Smooth muscle cell (in vitro differentiated cells): ENCODE measurements around the gene ATP5F1E. TPM values are rescaled to one million over a fixed set of nuclear protein-coding genes. Genes with fewer than 3 reads are reported as not detected.

Source experiments
- DNase-seq: peaks from one replicate; lab custom pipeline; 2025; ENCODE audit not compliant: unreplicated experiment; lab: John Stamatoyannopoulos, UW
- H2AFZ ChIP-seq: fragments of 200-600 bp; sonication (generic); 2 replicates; pipeline ENCODE4 v1.6.0; 2016; ENCODE audit warnings: antibody characterized with exemption, low read depth, mild to moderate bottlenecking
- H3F3A ChIP-seq: fragments of 200-600 bp; sonication (generic); 2 replicates; pipeline ENCODE4 v1.6.0; 2017; ENCODE audit warnings: antibody characterized with exemption, low read depth
- H3K27ac ChIP-seq: fragments of 200-600 bp; sonication (generic); 2 replicates; pipeline ENCODE4 v1.5.1; 2016; ENCODE audit warnings: low read depth, mild to moderate bottlenecking
- H3K27me3 ChIP-seq: fragments of 200-600 bp; sonication (generic); 2 replicates; pipeline ENCODE4 v1.6.1; 2016; ENCODE audit warnings: low read depth, mild to moderate bottlenecking
- H3K36me3 ChIP-seq: fragments of 200-600 bp; sonication (generic); 2 replicates; pipeline ENCODE4 v1.5.1; 2016; ENCODE audit warnings: low read depth
- H3K4me1 ChIP-seq: fragments of 200-600 bp; sonication (generic); 2 replicates; pipeline ENCODE4 v1.5.1; 2016; ENCODE audit warnings: low read depth
- H3K4me2 ChIP-seq: fragments of 200-600 bp; sonication (generic); 2 replicates; pipeline ENCODE4 v1.6.0; 2016; ENCODE audit warnings: mild to moderate bottlenecking
- H3K4me3 ChIP-seq: fragments of 200-600 bp; sonication (generic); 2 replicates; pipeline ENCODE4 v1.5.1; 2016; ENCODE audit warnings: mild to moderate bottlenecking
- H3K79me2 ChIP-seq: fragments of 200-600 bp; sonication (generic); 2 replicates; pipeline ENCODE4 v1.6.0; 2016; ENCODE audit warnings: low read depth, mild to moderate bottlenecking
- H3K9ac ChIP-seq: fragments of 200-600 bp; sonication (generic); 2 replicates; pipeline ENCODE4 v1.6.0; 2016; ENCODE audit warnings: low read depth
- H3K9me3 ChIP-seq: fragments of 200-600 bp; sonication (generic); replicated peaks from 2 replicates; pipeline ENCODE4 v1.5.1; 2016; ENCODE audit warnings: low read depth
- H4K20me1 ChIP-seq: fragments of 200-600 bp; sonication (generic); 2 replicates; pipeline ENCODE4 v1.6.0; 2016; ENCODE audit warnings: low read depth
- WGBS: methylation state at CpG from one replicate; pipeline ENCODE4 v1.1.7; 2016; ENCODE audit warnings: low lambda C conversion rate; 5-methylcytosine and 5-hydroxymethylcytosine counted together
- polyA plus RNA-seq: library from polyadenylated mRNA; unstranded; fragments of >200 nt; fragmentation: Nextera tagmentation; extraction: Ambion mirVana; gene quantifications from 2 replicates; pipeline ENCODE4 v1.2.1, GENCODE V29; 2016
- total RNA-seq: library from RNA; depleted of rRNA; stranded (reverse); fragments of >200 nt; gene quantifications from 2 replicates; pipeline ENCODE4 v1.2.3, GENCODE V29; 2014
- TF ChIP-seq, protein P1 (sequence below): fragments of 200-600 bp; sonication (generic); IDR thresholded peaks from 2 replicates; pipeline ENCODE4 v1.5.1; 2017; ENCODE audit warnings: borderline replicate concordance, mild to moderate bottlenecking, antibody characterized with exemption; ENCODE audit not compliant: insufficient read depth, poor library complexity, severe bottlenecking

ATP5F1E gene
- total and polyA plus RNA-seq, 2 experiments from 2014 or later, result 48.6 to 265 TPM

DNA sequence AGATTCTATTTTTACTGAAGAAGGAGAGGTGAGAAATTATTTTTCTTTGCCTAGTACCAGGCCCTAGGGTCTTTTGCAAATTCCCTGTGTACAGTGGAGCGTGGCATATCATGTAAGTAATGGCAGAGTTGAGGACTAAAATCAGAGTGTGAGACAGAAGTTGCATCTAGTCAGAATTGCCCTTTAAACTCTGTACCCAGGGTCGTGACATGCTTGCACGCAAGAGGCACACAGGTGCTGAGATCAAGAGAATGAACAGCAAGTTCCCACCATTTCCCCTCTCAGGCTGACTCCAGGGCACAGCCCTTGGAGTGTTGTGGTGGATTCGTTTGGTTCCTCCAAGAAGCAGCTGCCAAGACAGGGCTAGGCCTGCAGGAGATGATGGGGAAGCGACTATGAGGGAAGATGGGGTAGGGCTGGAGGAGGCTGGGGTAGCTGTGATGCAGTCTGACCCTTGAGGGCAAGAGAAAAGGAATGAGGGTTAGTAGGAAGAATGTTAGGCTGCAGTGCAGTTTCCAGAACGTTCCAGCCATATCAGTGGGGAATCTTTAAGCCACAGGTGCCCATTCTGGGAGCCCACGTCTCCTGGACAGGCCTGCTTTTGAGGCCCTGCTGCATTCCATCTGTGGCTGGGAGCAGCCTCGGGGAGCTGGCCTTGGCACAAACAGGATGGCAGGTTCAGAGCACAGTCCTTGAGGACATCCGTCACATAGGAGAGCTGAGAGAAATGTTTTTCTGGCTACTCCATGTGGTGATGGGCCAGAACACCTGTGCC lies 44.2 kb downstream of the ATP5F1E start:
- WGBS, result 94% methylated on average over 9 of the region's 9 CpGs
- Histone ChIP-seq H3K9ac (no peak overlapping the region), H3F3A (no peaks in the 10 kb centered on the region), H3K4me1 (no peaks in the 10 kb centered on the region), H3K27me3 (no peaks in the 10 kb centered on the region), H4K20me1 (peaks cover 26% of the 10 kb centered on the region), H3K4me2 (no peak overlapping the region), H3K4me3 (no peak overlapping the region), H3K27ac (no peak overlapping the region), H3K9me3 (no peaks in the 10 kb centered on the region), H2AFZ (no peak overlapping the region), H3K79me2 (peaks cover 32% of the 10 kb centered on the region), H3K36me3 (peaks cover 14% of the 10 kb centered on the region)
- TF ChIP-seq, protein P1, sequence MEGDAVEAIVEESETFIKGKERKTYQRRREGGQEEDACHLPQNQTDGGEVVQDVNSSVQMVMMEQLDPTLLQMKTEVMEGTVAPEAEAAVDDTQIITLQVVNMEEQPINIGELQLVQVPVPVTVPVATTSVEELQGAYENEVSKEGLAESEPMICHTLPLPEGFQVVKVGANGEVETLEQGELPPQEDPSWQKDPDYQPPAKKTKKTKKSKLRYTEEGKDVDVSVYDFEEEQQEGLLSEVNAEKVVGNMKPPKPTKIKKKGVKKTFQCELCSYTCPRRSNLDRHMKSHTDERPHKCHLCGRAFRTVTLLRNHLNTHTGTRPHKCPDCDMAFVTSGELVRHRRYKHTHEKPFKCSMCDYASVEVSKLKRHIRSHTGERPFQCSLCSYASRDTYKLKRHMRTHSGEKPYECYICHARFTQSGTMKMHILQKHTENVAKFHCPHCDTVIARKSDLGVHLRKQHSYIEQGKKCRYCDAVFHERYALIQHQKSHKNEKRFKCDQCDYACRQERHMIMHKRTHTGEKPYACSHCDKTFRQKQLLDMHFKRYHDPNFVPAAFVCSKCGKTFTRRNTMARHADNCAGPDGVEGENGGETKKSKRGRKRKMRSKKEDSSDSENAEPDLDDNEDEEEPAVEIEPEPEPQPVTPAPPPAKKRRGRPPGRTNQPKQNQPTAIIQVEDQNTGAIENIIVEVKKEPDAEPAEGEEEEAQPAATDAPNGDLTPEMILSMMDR, result no peak
- DNase-seq, result no peak

DNA sequence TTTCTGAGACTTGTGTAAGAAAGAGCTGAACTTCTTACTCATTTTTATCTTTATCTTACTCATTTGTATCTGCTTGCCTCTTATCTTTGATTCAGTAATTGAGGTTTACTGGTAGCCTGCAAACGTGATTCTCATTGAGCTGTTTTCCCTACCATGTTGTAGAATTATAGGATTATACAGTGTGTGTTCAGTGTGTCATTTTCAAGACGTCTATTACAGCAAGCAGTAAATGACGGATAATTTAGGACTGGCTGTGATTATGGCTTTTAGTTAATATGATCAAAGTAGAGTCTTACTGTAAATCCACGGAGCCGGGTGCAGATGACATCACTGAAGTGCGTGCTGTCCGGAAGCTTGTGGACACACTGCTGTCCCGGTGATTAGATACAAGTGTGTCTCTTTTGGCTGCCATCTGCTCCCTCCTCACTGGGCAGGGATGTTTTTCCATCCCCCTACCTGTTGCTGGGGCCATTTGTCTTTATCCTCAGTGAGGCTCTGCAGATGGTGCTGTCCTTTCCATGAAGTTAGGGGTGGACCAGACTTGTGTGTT lies 45.1 kb downstream of the ATP5F1E start:
- Histone ChIP-seq H3K36me3 (peaks cover 14% of the 10 kb centered on the region), H3K9ac (no peak overlapping the region), H3K4me1 (no peaks in the 10 kb centered on the region), H3K4me2 (no peak overlapping the region), H2AFZ (no peak overlapping the region), H3K27me3 (no peaks in the 10 kb centered on the region), H3K27ac (no peak overlapping the region), H3K4me3 (no peak overlapping the region), H3K9me3 (no peaks in the 10 kb centered on the region), H3F3A (no peaks in the 10 kb centered on the region), H4K20me1 (peaks cover 26% of the 10 kb centered on the region), H3K79me2 (peaks cover 40% of the 10 kb centered on the region)
- 82% methylated on average over 8 of the region's 8 CpGs for WGBS
- no peak for DNase-seq
- TF ChIP-seq, protein P1, result no peak

DNA sequence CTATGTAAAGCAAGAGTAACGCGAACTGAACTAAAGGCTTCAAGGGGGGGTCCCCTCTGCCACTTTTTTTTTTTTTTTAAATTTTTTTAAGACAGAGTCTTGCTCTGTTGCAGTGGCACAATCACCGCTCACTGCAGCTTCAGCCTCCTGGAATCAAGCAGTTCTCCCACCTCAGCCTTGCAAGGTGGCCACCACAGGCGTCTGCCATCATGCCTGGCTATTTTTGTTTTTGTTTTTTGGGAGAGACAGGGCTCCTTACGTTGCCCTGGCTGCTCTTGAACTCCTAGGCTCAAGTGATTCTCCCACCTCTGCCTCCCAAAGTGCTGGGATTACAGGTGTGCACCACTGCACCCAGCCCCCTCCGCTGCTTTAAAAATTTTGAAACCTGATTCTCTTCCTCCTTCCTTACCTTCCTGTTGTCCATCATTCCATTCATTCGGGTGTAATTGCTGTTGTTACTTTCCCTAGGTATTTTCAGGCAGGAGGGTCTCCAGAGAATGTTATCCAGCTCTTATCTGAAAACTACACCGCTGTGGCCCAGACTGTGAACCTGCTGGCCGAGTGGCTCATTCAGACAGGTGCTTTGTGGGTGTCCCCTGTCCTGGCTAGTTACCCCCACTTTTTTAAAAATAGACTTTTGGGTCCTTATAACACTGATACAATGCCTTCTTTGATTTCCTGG lies 45.7 kb downstream of the ATP5F1E start:
- Histone ChIP-seq H4K20me1 (peaks cover 26% of the 10 kb centered on the region), H3K79me2 (peaks cover 45% of the 10 kb centered on the region), H3K27ac (no peak overlapping the region), H3K9ac (no peak overlapping the region), H2AFZ (no peak overlapping the region), H3K4me2 (no peak overlapping the region), H3K36me3 (peaks cover 12% of the 10 kb centered on the region), H3K4me1 (no peaks in the 10 kb centered on the region), H3K9me3 (no peaks in the 10 kb centered on the region), H3K4me3 (no peak overlapping the region), H3K27me3 (no peaks in the 10 kb centered on the region), H3F3A (no peaks in the 10 kb centered on the region)
- WGBS, result 86% methylated on average over 9 of the region's 9 CpGs
- DNase-seq, result no peak
- TF ChIP-seq, protein P1, result no peak
